DOHH2 (cell line): Measurements from ENCODE around the gene ABHD10.

Experiments
- H3F3A ChIP-seq: fragments of 200-600 bp; sonication (generic), shearing (Covaris generic); 2 replicates; pipeline ENCODE4 v1.6.0; 2016; ENCODE audit warnings: antibody characterized with exemption, mild to moderate bottlenecking; ENCODE audit not compliant: control insufficient read depth, insufficient read depth
- H3K27ac ChIP-seq: fragments of 200-600 bp; sonication (generic); 2 replicates; pipeline ENCODE4 v1.5.1; 2014; ENCODE audit warnings: low read depth, mild to moderate bottlenecking, low read length, moderate library complexity
- H3K27me3 ChIP-seq: fragments of 200-600 bp; sonication (generic); 2 replicates; pipeline ENCODE4 v1.6.1; 2014; ENCODE audit warnings: mild to moderate bottlenecking, low read length, mixed read lengths; ENCODE audit not compliant: control insufficient read depth
- H3K36me3 ChIP-seq: fragments of 200-600 bp; sonication (generic); 2 replicates; pipeline ENCODE4 v1.6.1; 2014; ENCODE audit warnings: mild to moderate bottlenecking, low read length, moderate library complexity, mixed read lengths; ENCODE audit not compliant: control insufficient read depth
- H3K4me1 ChIP-seq: fragments of 200-600 bp; sonication (generic); 2 replicates; pipeline ENCODE4 v1.6.1; 2014; ENCODE audit warnings: mild to moderate bottlenecking, low read length, mixed read lengths; ENCODE audit not compliant: control insufficient read depth
- H3K4me2 ChIP-seq: fragments of 200-600 bp; sonication (generic); 2 replicates; pipeline ENCODE4 v1.6.0; 2014; ENCODE audit warnings: mild to moderate bottlenecking, low read length, moderate library complexity
- H3K4me3 ChIP-seq: fragments of 200-600 bp; sonication (generic); 2 replicates; pipeline ENCODE4 v1.5.1; 2014; ENCODE audit warnings: mild to moderate bottlenecking, low read length, mixed read lengths
- H3K79me2 ChIP-seq: fragments of 200-600 bp; sonication (generic); 2 replicates; pipeline ENCODE4 v1.6.1; 2014; ENCODE audit warnings: mild to moderate bottlenecking, low read length, mixed read lengths; ENCODE audit not compliant: control insufficient read depth
- H3K9me2 ChIP-seq: fragments of 200-600 bp; sonication (generic); replicated peaks from 2 replicates; pipeline ENCODE4 v1.6.1; 2014; ENCODE audit warnings: mild to moderate bottlenecking, low read length, mixed read lengths; ENCODE audit not compliant: control insufficient read depth
- H3K9me3 ChIP-seq: fragments of 200-600 bp; sonication (generic); 2 replicates; pipeline ENCODE4 v1.6.1; 2014; ENCODE audit warnings: antibody characterized with exemption, low read length, mixed read lengths; ENCODE audit not compliant: control insufficient read depth, insufficient read depth
- H4K20me1 ChIP-seq: fragments of 200-600 bp; sonication (generic); 2 replicates; pipeline ENCODE4 v1.6.0; 2014; ENCODE audit warnings: low read depth, mild to moderate bottlenecking, antibody characterized with exemption, low read length, moderate library complexity; ENCODE audit not compliant: control insufficient read depth, insufficient read depth
- CTCF ChIP-seq: fragments of 200-600 bp; sonication (generic); IDR thresholded peaks from one replicate; pipeline ENCODE4 v1.5.1; 2014; ENCODE audit warnings: antibody characterized with exemption, mild to moderate bottlenecking, low read depth, low read length; ENCODE audit not compliant: poor library complexity, severe bottlenecking
- EZH2phosphoT487 ChIP-seq: fragments of 200-600 bp; sonication (generic); IDR thresholded peaks from 2 replicates; pipeline ENCODE4 v1.6.1; 2017; ENCODE audit warnings: borderline replicate concordance, mild to moderate bottlenecking, antibody characterized with exemption, low read length, moderate library complexity, mixed read lengths

The ABHD10 gene

GRCh38 chr3:111978583-111979433 is at the start of gene ABHD10:
Gene ABHD10 (plus strand): TSS chr3:111979026. CDS start chr3:111979062, 36 bp downstream.
- Histone ChIP-seq H3K27me3 (peaks cover 15% of the 10 kb centered on the region), H3K27ac (peak within 1 kb of the TSS; percentile 51), H3K9me2 (no peaks in the 10 kb centered on the region), H3F3A (no peaks in the 10 kb centered on the region), H3K9me3 (no peaks in the 10 kb centered on the region), H3K4me3 (peak within 1 kb of the TSS; percentile 93), H3K4me1 (peaks cover 31% of the 10 kb centered on the region), H3K79me2 (peaks cover 47% of the 10 kb centered on the region), H3K4me2 (peak within 1 kb of the TSS; percentile 89), H3K36me3 (peaks cover 30% of the 10 kb centered on the region), H4K20me1 (no peaks in the 10 kb centered on the region; the same call in 1 of the 2 replicates)
- no peak for TF ChIP-seq EZH2phosphoT487
- TF ChIP-seq CTCF: no peak

GRCh38 chr3:111929484-111929883 is 49.3 kb upstream of the ABHD10 start:
- Histone ChIP-seq H3K4me3 (no peak overlapping the region), H3K4me2 (no peak overlapping the region), H3K27ac (no peak overlapping the region), H3K79me2 (no peaks in the 10 kb centered on the region), H3K27me3 (peaks cover 9% of the 10 kb centered on the region; the same call in 1 of the 2 replicates), H3K9me3 (no peaks in the 10 kb centered on the region), H3K4me1 (no peaks in the 10 kb centered on the region), H4K20me1 (no peaks in the 10 kb centered on the region), H3K9me2 (no peaks in the 10 kb centered on the region), H3K36me3 (no peaks in the 10 kb centered on the region), H3F3A (no peaks in the 10 kb centered on the region)
- TF ChIP-seq CTCF (no peak), EZH2phosphoT487 (no peak)

- no peaks in the 10 kb centered on the region for H3K9me2 ChIP-seq
- H3F3A ChIP-seq: no peaks in the 10 kb centered on the region
- no peaks in the 10 kb centered on the region for H3K9me3 ChIP-seq
- no peaks in the 10 kb centered on the region for H4K20me1 ChIP-seq
- H3K27me3 ChIP-seq: peaks cover 9% of the 10 kb centered on the region; the same call in 1 of the 2 replicates
- H3K27ac ChIP-seq: no peak overlapping the region
- H3K79me2 ChIP-seq: no peaks in the 10 kb centered on the region
- H3K4me3 ChIP-seq: no peak overlapping the region
- H3K4me2 ChIP-seq: no peak overlapping the region
- no peaks in the 10 kb centered on the region for H3K4me1 ChIP-seq
- no peaks in the 10 kb centered on the region for H3K36me3 ChIP-seq
- TF ChIP-seq EZH2phosphoT487: no peak
These were observed 45.9 kb upstream of the ABHD10 start for GRCh38 chr3:111932946-111933345.

GRCh38 chr3:111936191-111936841 is 42.5 kb upstream of the ABHD10 start:
- no peaks in the 10 kb centered on the region for H3K9me3 ChIP-seq
- no peak overlapping the region for H3K4me3 ChIP-seq
- H3K4me2 ChIP-seq: no peak overlapping the region
- no peaks in the 10 kb centered on the region for H3K79me2 ChIP-seq
- TF ChIP-seq EZH2phosphoT487 (no peak), CTCF (no peak)
- no peaks in the 10 kb centered on the region for H3K9me2 ChIP-seq
- H3K36me3 ChIP-seq: no peaks in the 10 kb centered on the region
- H4K20me1 ChIP-seq: no peaks in the 10 kb centered on the region
- peaks cover 9% of the 10 kb centered on the region; the same call in 1 of the 2 replicates for H3K27me3 ChIP-seq
- H3K27ac ChIP-seq: no peak overlapping the region
- no peaks in the 10 kb centered on the region for H3F3A ChIP-seq
- no peaks in the 10 kb centered on the region for H3K4me1 ChIP-seq
